GM10266 (cell line): ENCODE data around the gene FBXO28.
"Not testable (repeated sequence)": the region's sequence is repeated elsewhere in the genome, so short reads cannot be mapped to it uniquely, and the experiment has no call there.

Experiments
- DNase-seq: peaks from one replicate; pipeline ENCODE4 v3.0.0; 2012; ENCODE audit errors: extremely low spot score
- CTCF ChIP-seq: IDR thresholded peaks from 2 replicates; pipeline ENCODE4 v1.5.1; 2012; ENCODE audit warnings: mild to moderate bottlenecking, low read depth; ENCODE audit not compliant: control insufficient read depth, insufficient read depth; ENCODE audit errors: missing control alignments

The FBXO28 gene

GRCh38 chr1:224069138-224069537 lies 44.8 kb upstream of the FBXO28 start:
- no peak for TF ChIP-seq CTCF
- DNase-seq, result no peak

GRCh38 chr1:224070521-224070920 lies 43.4 kb upstream of the FBXO28 start:
- no peak for TF ChIP-seq CTCF

GRCh38 chr1:224076407-224076806 lies 37.5 kb upstream of the FBXO28 start:
- no peak for DNase-seq
- TF ChIP-seq CTCF, result no peak

More at GRCh38 chr1:224070521-224070920, 43.4 kb upstream of the FBXO28 start:
- DNase-seq, result no peak

GRCh38 chr1:224079644-224080043 lies 34.3 kb upstream of the FBXO28 start:
- DNase-seq, result not testable (repeated sequence)

- no peak for DNase-seq
- no peak for TF ChIP-seq CTCF
Observed at GRCh38 chr1:224080115-224080774, 33.7 kb upstream of the FBXO28 start.

GRCh38 chr1:224081604-224082003 lies 32.3 kb upstream of the FBXO28 start:
- no peak for DNase-seq
- TF ChIP-seq CTCF, result no peak

GRCh38 chr1:224082146-224082545 lies 31.8 kb upstream of the FBXO28 start:
- no peak for DNase-seq
- no peak for TF ChIP-seq CTCF

GRCh38 chr1:224084867-224085266 lies 29.0 kb upstream of the FBXO28 start:
- no peak for DNase-seq
- no peak for TF ChIP-seq CTCF
